Lower lobe of right lung (tissue), 2 donors: ENCODE data around the gene MYH9. TPM values are rescaled to one million over a fixed set of nuclear protein-coding genes. Genes with fewer than 3 reads are reported as not detected.
"Not testable (repeated sequence)": the region's sequence is repeated elsewhere in the genome, so short reads cannot be mapped to it uniquely, and the experiment has no call there.

Experiments used
- ATAC-seq, 2 donors: fragments of 200-7000 bp; cut with Tn5 transposase; one replicate each; pipeline ENCODE4 v1.9.1; 2020 to 2022; ENCODE audit warnings: mild to moderate bottlenecking in 2 of 2, moderate library complexity in 2 of 2
- DNase-seq: peaks from one replicate; pipeline ENCODE4 v3.0.0-alpha.2; 2020
- H3K27ac ChIP-seq: fragments of 200-600 bp; one replicate; pipeline ENCODE4 v1.8.0; 2022
- H3K27me3 ChIP-seq: fragments of 200-600 bp; one replicate; pipeline ENCODE4 v1.8.0; 2022; ENCODE audit warnings: low read depth
- H3K36me3 ChIP-seq: fragments of 200-600 bp; one replicate; pipeline ENCODE4 v1.8.0; 2022; ENCODE audit warnings: mild to moderate bottlenecking
- H3K4me1 ChIP-seq: fragments of 200-600 bp; one replicate; pipeline ENCODE4 v1.8.0; 2022
- H3K4me3 ChIP-seq: fragments of 200-600 bp; one replicate; pipeline ENCODE4 v1.8.0; 2022; ENCODE audit warnings: mild to moderate bottlenecking
- H3K9me3 ChIP-seq: fragments of 200-600 bp; one replicate; pipeline ENCODE4 v1.8.0; 2022
- CTCF ChIP-seq: fragments of 200-600 bp; IDR thresholded peaks from one replicate; pipeline ENCODE4 v1.8.0; 2022; ENCODE audit warnings: antibody characterized with exemption, mild to moderate bottlenecking
- intact Hi-C: fragments of 100-400 bp; cut with DNase I; formaldehyde crosslinking; loops from one replicate; pipeline ENCODE4 v1.11.0; 2022
- total RNA-seq: library from RNA; stranded (reverse); fragmentation: NEBNext Ultra II Directional; extraction: Animal tissue kit (Norgen Biotek cat#: 25700); gene quantifications from one replicate; pipeline ENCODE4 v1.2.1, GENCODE V29; 2021
- donor health status: DM: no; HTN: yes; CAD: no; lungs with severe emphysema.

The MYH9 gene
- total RNA-seq, 1 donor from 2014 or later = 659 TPM

GRCh38 chr22:36261675-36262074 is 126.1 kb downstream of the MYH9 start:
- ATAC-seq, H3K27ac ChIP-seq, H3K4me3 ChIP-seq, intact Hi-C loops, DNase-seq, H3K9me3 ChIP-seq, H3K27me3 ChIP-seq: not testable (repeated sequence)
- peaks cover 83% of the 10 kb centered on the region for H3K36me3 ChIP-seq
- peaks cover 28% of the 10 kb centered on the region for H3K4me1 ChIP-seq

GRCh38 chr22:36259615-36260300 is 128.0 kb downstream of the MYH9 start:
- H3K9me3 ChIP-seq = no peaks in the 10 kb centered on the region
- H3K4me3 ChIP-seq = no peak overlapping the region
- H3K27ac ChIP-seq = peak overlapping the region; percentile 56
- intact Hi-C loops = no loop called here
- ATAC-seq (no peak), DNase-seq (no peak)
- no peaks in the 10 kb centered on the region for H3K27me3 ChIP-seq
- peaks cover 44% of the 10 kb centered on the region for H3K4me1 ChIP-seq
- H3K36me3 ChIP-seq = peaks cover 64% of the 10 kb centered on the region
- no peak for TF ChIP-seq CTCF

- H3K4me1 ChIP-seq = peaks cover 52% of the 10 kb centered on the region
- ATAC-seq = peak; percentile 64 to 67
- intact Hi-C loops = no loop called here
- H3K4me3 ChIP-seq = no peak overlapping the region
- DNase-seq = peak; percentile 71
- peak overlapping the region; percentile 60 for H3K27ac ChIP-seq
- peaks cover 61% of the 10 kb centered on the region for H3K36me3 ChIP-seq
- TF ChIP-seq CTCF = no peak
- no peaks in the 10 kb centered on the region for H3K27me3 ChIP-seq
- no peaks in the 10 kb centered on the region for H3K9me3 ChIP-seq
Observed at GRCh38 chr22:36258701-36259614, 128.8 kb downstream of the MYH9 start.

- Histone ChIP-seq H3K4me1 (peaks cover 58% of the 10 kb centered on the region), H3K4me3 (no peak overlapping the region), H3K27me3 (no peaks in the 10 kb centered on the region), H3K27ac (peak overlapping the region; percentile 60), H3K36me3 (peaks cover 54% of the 10 kb centered on the region), H3K9me3 (no peaks in the 10 kb centered on the region)
- intact Hi-C loops = no loop called here
- ATAC-seq (no peak), DNase-seq (no peak)
- TF ChIP-seq CTCF = no peak
Observed at GRCh38 chr22:36257948-36258670, 129.7 kb downstream of the MYH9 start.

GRCh38 chr22:36257308-36257707 is 130.5 kb downstream of the MYH9 start:
- intact Hi-C loops = no loop called here
- H3K27ac ChIP-seq = peak overlapping the region; percentile 31
- no peaks in the 10 kb centered on the region for H3K27me3 ChIP-seq
- H3K4me1 ChIP-seq = peaks cover 64% of the 10 kb centered on the region
- ATAC-seq (no peak), DNase-seq (no peak)
- no peak for TF ChIP-seq CTCF
- peaks cover 46% of the 10 kb centered on the region for H3K36me3 ChIP-seq
- H3K4me3 ChIP-seq = no peak overlapping the region
- no peaks in the 10 kb centered on the region for H3K9me3 ChIP-seq
